Breast epithelium (tissue), 4 donors: ENCODE measurements around the gene ATP5F1B. TPM values are rescaled to one million over a fixed set of nuclear protein-coding genes. Genes with fewer than 3 reads are reported as not detected.

Experiments
- DNase-seq, 2 donors: peaks; one replicate each; pipeline ENCODE4 v3.0.0-alpha.2; 2019; ENCODE audit warnings: low spot score in 2 of 2
- H3K27ac ChIP-seq, 2 donors: fragments of 200-600 bp; sonication (generic) in 1 of 2; one replicate each; pipeline ENCODE4 v1.5.1; 2016 to 2019; ENCODE audit warnings: mild to moderate bottlenecking in 1 of 2
- H3K27me3 ChIP-seq, 2 donors: fragments of 200-600 bp; sonication (generic) in 1 of 2; one replicate each; pipeline versions ENCODE4 v1.5.1 to v1.6.0; 2017 to 2019; ENCODE audit warnings: control low read depth in 1 of 2, mild to moderate bottlenecking in 1 of 2
- H3K36me3 ChIP-seq: fragments of 200-600 bp; one replicate; pipeline ENCODE4 v1.5.1; 2019
- H3K4me1 ChIP-seq, 2 donors: fragments of 200-600 bp; sonication (generic); one replicate each; pipeline ENCODE4 v1.5.1; 2016 to 2019; ENCODE audit warnings: control low read depth in 1 of 2
- H3K4me3 ChIP-seq, 3 donors: fragments of 200-600 bp; sonication (generic); 1 replicate in 2 of 3; 2 replicates in 1 of 3; pipeline ENCODE4 v1.5.1; 2016 to 2019; ENCODE audit warnings: mild to moderate bottlenecking in 3 of 3, moderate library complexity in 2 of 3
- H3K9me3 ChIP-seq, 2 donors: fragments of 200-600 bp; sonication (generic) in 1 of 2; one replicate each; pipeline ENCODE4 v1.5.1; 2016 to 2019; ENCODE audit warnings: control low read depth in 1 of 2
- POLR2A ChIP-seq: fragments of 450-650 bp; IDR thresholded peaks from one replicate; pipeline ENCODE4 v1.6.1; 2016; ENCODE audit warnings: antibody characterized with exemption, mild to moderate bottlenecking, moderate library complexity
- POLR2AphosphoS5 ChIP-seq, 3 donors: sonication (generic); formaldehyde crosslinking; IDR thresholded peaks; one replicate each; pipeline ENCODE4 v1.6.1; 2017; ENCODE audit warnings: antibody characterized with exemption in 3 of 3
- intact Hi-C: fragments of 100-400 bp; cut with DNase I; formaldehyde crosslinking; loops from one replicate; pipeline ENCODE4 v1.15.1; 2023; ENCODE audit warnings: low total_unique reads
- total RNA-seq, 3 donors: library from RNA; depleted of rRNA; stranded (reverse); fragments of >200 nt; gene quantifications; one replicate each; pipeline ENCODE4 v1.1.0, GENCODE V29; 2016
- TF ChIP-seq, protein P1 (sequence below), 3 donors: fragments of 450-650 bp; IDR thresholded peaks; one replicate each; pipeline ENCODE4 v1.5.1; 2016 to 2017; ENCODE audit warnings: antibody characterized with exemption in 3 of 3, mild to moderate bottlenecking in 3 of 3, moderate library complexity in 3 of 3

ATP5F1B gene
- total RNA-seq, 3 donors from 2014 or later: 310 to 369 (median 328) TPM

DNA sequence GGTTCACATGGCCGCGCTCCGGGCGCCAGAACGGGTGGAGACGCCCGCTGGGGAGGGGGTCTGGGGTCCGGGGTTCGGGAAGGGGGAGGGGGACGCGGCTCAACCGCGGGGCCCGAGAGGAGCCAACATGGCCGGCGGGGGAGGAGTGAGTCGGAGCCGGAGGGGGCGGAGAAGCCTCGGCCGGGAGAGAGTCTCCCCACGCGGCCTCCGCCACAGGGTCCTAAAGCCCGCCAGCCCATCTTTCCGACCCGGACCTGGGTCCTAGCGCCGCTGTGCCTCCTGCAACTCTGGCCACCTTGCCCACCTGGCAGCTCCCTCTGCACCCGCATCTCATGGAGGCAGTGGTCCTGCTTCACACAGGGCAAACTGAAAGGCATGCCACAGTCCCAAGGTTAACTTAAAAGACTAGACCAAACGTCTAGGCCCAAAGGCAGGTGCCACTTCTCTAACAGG is 15.6 kb downstream of the ATP5F1B start, which contains the start of gene BAZ2A:
Gene BAZ2A, minus strand, starts transcription at position 147 of the 453 bp plus-strand sequence. CDS start 12,796 bp downstream, outside the sequence.
- H3K36me3 ChIP-seq: no peaks in the 10 kb centered on the region
- H3K9me3 ChIP-seq: no peaks in the 10 kb centered on the region
- TF ChIP-seq, protein P1, sequence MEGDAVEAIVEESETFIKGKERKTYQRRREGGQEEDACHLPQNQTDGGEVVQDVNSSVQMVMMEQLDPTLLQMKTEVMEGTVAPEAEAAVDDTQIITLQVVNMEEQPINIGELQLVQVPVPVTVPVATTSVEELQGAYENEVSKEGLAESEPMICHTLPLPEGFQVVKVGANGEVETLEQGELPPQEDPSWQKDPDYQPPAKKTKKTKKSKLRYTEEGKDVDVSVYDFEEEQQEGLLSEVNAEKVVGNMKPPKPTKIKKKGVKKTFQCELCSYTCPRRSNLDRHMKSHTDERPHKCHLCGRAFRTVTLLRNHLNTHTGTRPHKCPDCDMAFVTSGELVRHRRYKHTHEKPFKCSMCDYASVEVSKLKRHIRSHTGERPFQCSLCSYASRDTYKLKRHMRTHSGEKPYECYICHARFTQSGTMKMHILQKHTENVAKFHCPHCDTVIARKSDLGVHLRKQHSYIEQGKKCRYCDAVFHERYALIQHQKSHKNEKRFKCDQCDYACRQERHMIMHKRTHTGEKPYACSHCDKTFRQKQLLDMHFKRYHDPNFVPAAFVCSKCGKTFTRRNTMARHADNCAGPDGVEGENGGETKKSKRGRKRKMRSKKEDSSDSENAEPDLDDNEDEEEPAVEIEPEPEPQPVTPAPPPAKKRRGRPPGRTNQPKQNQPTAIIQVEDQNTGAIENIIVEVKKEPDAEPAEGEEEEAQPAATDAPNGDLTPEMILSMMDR (IDR thresholded peaks at IDR 0.05): no peak
- peak in 1 of 3 donors; percentile 26 for TF ChIP-seq POLR2AphosphoS5 (IDR thresholded peaks at IDR 0.05)
- peaks cover 8 to 24% of the 10 kb centered on the region in 2 donors for H3K4me1 ChIP-seq
- H3K27ac ChIP-seq: peak within 1 kb of the TSS; percentile 97
- H3K27me3 ChIP-seq: no peaks in the 10 kb centered on the region
- peak within 1 kb of the TSS; percentile 99 to 100 (median 100) for H3K4me3 ChIP-seq
- intact Hi-C loops: loop anchor here (10.0 kb wide), 1 partner anchor 55 kb away; the partner anchor contains the start of gene PTGES3
- DNase-seq: peak; percentile 78 to 87

DNA sequence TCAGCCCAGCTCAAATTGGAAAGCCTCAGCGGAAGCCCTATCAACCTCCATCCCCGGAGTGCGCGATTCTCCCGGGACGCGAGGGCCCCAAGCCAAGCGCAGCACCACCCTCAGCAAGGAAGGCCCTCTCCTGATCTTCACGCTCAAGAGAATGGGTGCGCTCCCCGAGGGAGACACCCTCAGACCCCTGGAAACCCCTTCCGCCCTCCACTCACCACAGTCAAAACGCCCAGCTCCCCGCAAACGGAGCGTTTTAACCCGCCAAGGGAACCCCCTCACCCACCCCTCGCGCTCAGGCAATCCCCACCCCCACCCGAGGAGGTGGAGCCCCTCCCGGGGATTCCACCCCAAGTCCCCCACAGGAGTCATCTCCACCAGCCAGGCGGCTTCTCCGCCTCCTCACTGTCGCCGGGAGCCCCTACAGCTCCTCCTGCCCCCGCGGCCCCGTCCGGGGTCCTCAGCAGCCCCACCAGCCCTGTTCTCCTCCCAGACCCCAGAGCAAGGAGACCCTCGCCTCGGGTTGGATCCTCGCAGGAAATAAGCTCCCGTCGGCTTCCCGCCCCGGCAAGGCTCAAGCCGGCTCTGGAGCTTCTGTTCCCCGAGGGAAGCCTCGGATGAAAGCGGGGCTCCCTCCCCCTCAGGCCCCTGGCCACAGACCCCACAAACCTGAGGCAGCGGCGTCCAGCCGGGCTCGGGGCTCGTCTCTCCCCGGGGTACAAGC is 16.2 kb downstream of the ATP5F1B start:
- Histone ChIP-seq H3K9me3 (no peaks in the 10 kb centered on the region), H3K4me1 (peaks cover 8 to 24% of the 10 kb centered on the region in 2 donors), H3K27ac (peak overlapping the region; percentile 97), H3K4me3 (peak overlapping the region; percentile 99 to 100 (median 100)), H3K27me3 (no peaks in the 10 kb centered on the region), H3K36me3 (no peaks in the 10 kb centered on the region)
- TF ChIP-seq, protein P1 (IDR thresholded peaks at IDR 0.05): no peak
- TF ChIP-seq POLR2AphosphoS5 (IDR thresholded peaks at IDR 0.05) (no peak), POLR2A (no peak)
- intact Hi-C loops: loop anchor here (10.0 kb wide), 1 partner anchor 55 kb away; the partner anchor contains the start of gene PTGES3
- DNase-seq: peak in 1 of 2 donors; percentile 37

DNA sequence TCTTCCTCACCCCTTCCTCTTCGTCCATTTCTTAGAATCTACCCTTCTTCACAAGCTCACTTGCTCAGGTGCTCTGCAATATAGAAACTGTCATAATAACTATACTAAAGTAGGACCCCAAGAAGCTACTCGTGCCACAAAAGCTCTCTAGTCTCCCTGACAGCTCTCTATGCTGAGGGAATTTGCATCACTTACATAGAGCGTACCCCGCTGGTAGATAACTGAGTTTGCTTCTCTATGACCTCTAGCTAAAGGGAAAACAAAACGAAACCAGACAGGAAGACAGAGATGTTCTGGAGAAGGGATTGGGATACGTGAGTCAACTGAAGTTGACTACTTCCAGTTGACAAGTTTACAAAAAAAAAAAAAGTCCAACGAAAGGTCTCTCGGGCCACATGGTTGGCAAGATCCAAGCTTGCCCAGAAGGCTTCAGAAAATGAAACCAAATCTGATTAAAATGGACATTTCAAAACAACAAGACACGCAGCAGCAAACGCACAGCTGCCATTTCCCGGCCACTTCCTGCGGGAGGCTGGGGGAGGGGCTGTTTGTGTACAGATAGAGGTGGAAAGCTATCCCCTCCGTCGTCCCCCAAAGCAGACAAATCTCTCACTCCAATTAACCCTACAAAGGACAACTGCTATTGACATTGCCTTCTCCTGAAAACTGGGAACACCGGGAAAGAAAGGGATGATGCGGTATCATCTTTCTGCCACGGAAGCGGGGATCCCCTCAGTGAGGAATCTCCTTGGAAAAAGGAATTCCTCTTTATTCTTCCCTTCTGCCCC is 16.9 kb downstream of the ATP5F1B start:
- peak in 1 of 2 donors; percentile 56 for DNase-seq
- Histone ChIP-seq H3K27me3 (no peaks in the 10 kb centered on the region), H3K27ac (peak overlapping the region; percentile 97), H3K4me1 (peaks cover 8 to 23% of the 10 kb centered on the region in 2 donors), H3K9me3 (no peaks in the 10 kb centered on the region), H3K4me3 (peak overlapping the region; percentile 99 to 100 (median 100)), H3K36me3 (no peaks in the 10 kb centered on the region)
- TF ChIP-seq POLR2AphosphoS5 (IDR thresholded peaks at IDR 0.05) (peak in 2 of 3 donors; percentile 72 to 73), POLR2A (no peak)
- intact Hi-C loops: no loop called here

DNA sequence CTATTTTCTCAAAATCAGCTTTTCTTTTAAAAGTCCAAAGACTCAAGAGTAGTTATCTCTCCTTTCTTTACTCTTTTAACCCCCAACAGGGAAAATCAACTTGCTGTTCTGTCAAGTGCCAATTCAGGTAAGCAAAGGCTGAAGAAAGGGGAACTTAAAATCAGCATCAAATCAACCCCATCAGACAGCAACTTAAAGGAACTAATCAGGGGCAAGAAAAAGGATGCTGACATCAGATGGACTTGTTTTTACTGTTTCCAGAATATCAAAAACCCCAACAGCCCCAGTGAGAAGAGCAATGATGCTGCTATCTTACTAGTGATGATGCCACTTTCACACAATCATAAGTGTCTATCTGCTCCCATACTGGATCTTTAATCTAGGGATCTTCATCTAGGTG is 19.1 kb downstream of the ATP5F1B start:
- TF ChIP-seq, protein P1 (IDR thresholded peaks at IDR 0.05): no peak
- TF ChIP-seq POLR2AphosphoS5 (IDR thresholded peaks at IDR 0.05) (no peak), POLR2A (no peak)
- Histone ChIP-seq H3K4me1 (peaks cover 8 to 9% of the 10 kb centered on the region in 2 donors), H3K4me3 (no peak overlapping the region), H3K36me3 (no peaks in the 10 kb centered on the region), H3K9me3 (no peaks in the 10 kb centered on the region), H3K27ac (peak overlapping the region in 1 of 2 donors; percentile 13), H3K27me3 (no peaks in the 10 kb centered on the region)
- no peak for DNase-seq
- intact Hi-C loops: no loop called here

DNA sequence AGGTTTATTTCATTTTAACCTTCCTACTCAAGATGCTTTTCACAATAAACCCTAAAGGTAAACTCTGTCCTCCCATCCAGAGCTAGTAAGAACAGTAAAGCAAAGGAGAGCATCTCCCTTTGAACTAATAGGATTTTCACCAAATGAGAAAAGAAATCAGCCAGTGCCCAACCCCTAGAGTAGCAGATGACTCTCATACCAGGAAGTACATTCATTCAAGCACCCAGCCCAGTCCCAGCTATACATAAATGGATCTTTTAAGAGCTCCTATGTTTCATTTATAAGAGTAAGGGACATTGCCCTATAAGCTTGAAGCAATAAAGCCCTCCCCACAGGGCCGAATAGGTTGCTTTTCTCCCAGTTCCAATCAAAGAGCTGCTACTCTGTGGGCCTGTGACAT is 23.2 kb downstream of the ATP5F1B start:
- TF ChIP-seq POLR2A (no peak), POLR2AphosphoS5 (IDR thresholded peaks at IDR 0.05) (no peak)
- TF ChIP-seq, protein P1 (IDR thresholded peaks at IDR 0.05): no peak
- Histone ChIP-seq H3K27me3 (no peaks in the 10 kb centered on the region), H3K9me3 (no peaks in the 10 kb centered on the region), H3K4me3 (no peak overlapping the region), H3K4me1 (peaks cover 0 to 7% of the 10 kb centered on the region in 2 donors), H3K27ac (no peak overlapping the region), H3K36me3 (no peaks in the 10 kb centered on the region)
- DNase-seq: no peak
- intact Hi-C loops: no loop called here
